ENCODE measurements around the gene PHF2. TPM values are rescaled to one million over a fixed set of nuclear protein-coding genes. Genes with fewer than 3 reads are reported as not detected.

Gene PHF2
- total and polyA plus RNA-seq, 12 donors = 13.9 to 31.3 (median 23.0) TPM

DNA sequence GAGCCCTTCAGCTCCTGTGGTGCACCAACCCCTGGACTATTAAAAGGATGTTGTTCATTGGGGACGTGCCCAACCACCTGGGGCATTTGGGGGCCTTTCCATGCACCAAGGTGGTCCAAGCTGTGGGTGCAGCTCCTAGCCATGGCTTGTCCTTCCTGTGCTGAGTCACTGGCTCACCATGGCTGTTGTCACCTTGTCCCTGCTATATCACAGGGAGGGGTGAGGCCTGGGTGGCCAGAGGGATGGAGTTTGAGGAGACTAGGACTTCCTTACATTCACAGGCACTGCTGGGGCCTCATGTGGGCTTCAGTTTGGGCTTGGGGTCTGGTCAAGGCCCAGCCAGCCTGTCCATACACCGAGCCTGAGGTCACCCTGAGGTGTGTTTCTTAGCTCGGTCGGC is 45.5 kb downstream of the PHF2 start:
- 96 to 99% methylated on average over 4 of the region's 4 CpGs for WGBS, 2 donors
- no peak for ATAC-seq
- H3K4me1 ChIP-seq = peaks cover 3 to 57% (median 28%) of the 10 kb centered on the region in 9 donors

DNA sequence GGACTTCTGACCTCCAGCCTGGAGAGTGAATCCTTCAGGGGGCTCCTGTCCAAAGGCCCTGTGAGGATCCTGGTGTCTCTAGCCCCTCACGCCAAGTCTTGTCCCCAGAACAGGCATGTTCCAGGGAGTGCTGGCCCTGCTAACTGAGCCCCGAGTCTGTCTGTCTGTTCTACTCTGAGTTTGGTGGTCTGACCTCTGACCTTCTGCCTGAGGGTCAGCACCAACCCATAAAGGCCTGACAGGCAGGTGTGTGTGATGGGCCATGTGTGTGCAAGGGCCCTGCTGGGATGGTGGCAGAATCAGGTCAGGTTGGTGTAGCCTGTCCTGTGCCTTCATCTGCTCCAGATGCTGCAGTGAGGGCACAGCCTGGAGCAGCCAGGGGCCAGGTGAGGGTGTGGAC is 46.3 kb downstream of the PHF2 start:
- ATAC-seq = peak in 1 of 8 donors; percentile 9
- Histone ChIP-seq H3K4me1 (peaks cover 0 to 49% (median 22%) of the 10 kb centered on the region in 9 donors), H3K9me3 (peaks cover 0 to 16% (median under 1%) of the 10 kb centered on the region in 11 donors), H3K27me3 (no peaks in the 10 kb centered on the region), H3K27ac (no peak overlapping the region), H3K4me3 (no peak overlapping the region), H3K36me3 (peaks cover 0 to 5% (median 0%) of the 10 kb centered on the region in 9 donors)
- no peak for DNase-seq
- TF ChIP-seq, protein P1, sequence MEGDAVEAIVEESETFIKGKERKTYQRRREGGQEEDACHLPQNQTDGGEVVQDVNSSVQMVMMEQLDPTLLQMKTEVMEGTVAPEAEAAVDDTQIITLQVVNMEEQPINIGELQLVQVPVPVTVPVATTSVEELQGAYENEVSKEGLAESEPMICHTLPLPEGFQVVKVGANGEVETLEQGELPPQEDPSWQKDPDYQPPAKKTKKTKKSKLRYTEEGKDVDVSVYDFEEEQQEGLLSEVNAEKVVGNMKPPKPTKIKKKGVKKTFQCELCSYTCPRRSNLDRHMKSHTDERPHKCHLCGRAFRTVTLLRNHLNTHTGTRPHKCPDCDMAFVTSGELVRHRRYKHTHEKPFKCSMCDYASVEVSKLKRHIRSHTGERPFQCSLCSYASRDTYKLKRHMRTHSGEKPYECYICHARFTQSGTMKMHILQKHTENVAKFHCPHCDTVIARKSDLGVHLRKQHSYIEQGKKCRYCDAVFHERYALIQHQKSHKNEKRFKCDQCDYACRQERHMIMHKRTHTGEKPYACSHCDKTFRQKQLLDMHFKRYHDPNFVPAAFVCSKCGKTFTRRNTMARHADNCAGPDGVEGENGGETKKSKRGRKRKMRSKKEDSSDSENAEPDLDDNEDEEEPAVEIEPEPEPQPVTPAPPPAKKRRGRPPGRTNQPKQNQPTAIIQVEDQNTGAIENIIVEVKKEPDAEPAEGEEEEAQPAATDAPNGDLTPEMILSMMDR (IDR thresholded peaks at IDR 0.05) = no peak
- intact Hi-C loops (cut with DNase I) = no loop called here
- WGBS, 2 donors = 95 to 98% methylated on average over 2 of the region's 2 CpGs

More for the DNA sequence above, 45.5 kb downstream of the PHF2 start:
- Histone ChIP-seq H3K9me3 (peaks cover 0 to 9% (median 0%) of the 10 kb centered on the region in 11 donors), H3K36me3 (peaks cover 0 to 6% (median 0%) of the 10 kb centered on the region in 9 donors), H3K4me3 (no peak overlapping the region), H3K27ac (no peak overlapping the region), H3K27me3 (no peaks in the 10 kb centered on the region)
- no peak for DNase-seq
- intact Hi-C loops (cut with DNase I) = no loop called here
- TF ChIP-seq, protein P1 (IDR thresholded peaks at IDR 0.05) = no peak

DNA sequence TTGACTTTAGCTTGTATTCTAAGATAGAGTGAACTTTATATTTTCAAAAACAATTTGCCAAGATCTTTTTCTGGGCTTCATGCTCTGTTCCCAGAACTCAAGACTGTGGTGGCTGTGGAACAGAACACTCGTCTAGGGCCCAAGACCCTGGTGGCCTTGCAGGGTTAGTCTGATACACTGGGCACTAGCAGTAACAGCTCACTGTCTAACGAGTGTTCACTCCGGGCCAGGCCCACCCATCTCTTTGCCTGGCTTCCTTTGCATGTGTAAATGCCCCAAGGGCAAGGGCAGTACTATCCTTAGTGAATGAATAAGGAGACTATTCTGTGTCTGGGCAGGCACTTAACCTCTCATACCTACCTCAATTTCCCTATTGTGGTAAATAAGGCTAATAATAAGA is 47.4 kb downstream of the PHF2 start:
- whole genome bisulfite sequencing, 2 donors = 83 to 85% methylated on average over 3 of the region's 3 CpGs

DNA sequence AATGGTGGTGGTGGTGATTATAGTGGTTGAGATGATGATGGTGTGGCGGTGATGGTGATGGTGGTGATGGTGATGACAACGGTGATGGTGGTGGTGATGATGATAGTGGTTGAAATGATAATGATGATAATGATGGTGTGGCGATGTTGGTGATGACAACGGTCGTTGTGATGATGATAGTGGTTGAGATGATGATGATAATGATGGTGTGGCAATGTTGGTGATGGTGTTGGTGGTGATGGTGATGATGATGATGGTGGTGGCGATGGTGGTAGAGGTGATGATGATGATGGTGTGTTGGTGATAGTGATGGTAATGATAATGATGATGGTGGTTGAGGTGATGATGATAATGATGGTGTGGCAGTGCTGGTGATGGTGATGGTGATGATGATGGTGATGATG is 48.0 kb downstream of the PHF2 start:
- TF ChIP-seq, protein P1 (IDR thresholded peaks at IDR 0.05) = no peak
- no peak for ATAC-seq
- intact Hi-C loops (cut with DNase I) = no loop called here
- DNase-seq = no peak
- H3K9me3 ChIP-seq = peaks cover 0 to 26% (median 5%) of the 10 kb centered on the region in 11 donors
- peaks cover 0 to under 1% (median 0%) of the 10 kb centered on the region in 9 donors for H3K36me3 ChIP-seq
- 90 to 97% methylated on average over 6 of the region's 6 CpGs for WGBS, 2 donors
- no peaks in the 10 kb centered on the region for H3K27me3 ChIP-seq
- H3K27ac ChIP-seq = no peak overlapping the region
- H3K4me3 ChIP-seq = no peak overlapping the region
- H3K4me1 ChIP-seq = peaks cover 0 to 43% (median 18%) of the 10 kb centered on the region in 9 donors

More for the DNA sequence above, 47.4 kb downstream of the PHF2 start:
- no peaks in the 10 kb centered on the region for H3K36me3 ChIP-seq
- TF ChIP-seq, protein P1 (IDR thresholded peaks at IDR 0.05) = no peak
- peaks cover 0 to 47% (median 22%) of the 10 kb centered on the region in 9 donors for H3K4me1 ChIP-seq
- intact Hi-C loops (cut with DNase I) = no loop called here
- H3K27ac ChIP-seq = no peak overlapping the region
- DNase-seq (no peak), ATAC-seq (no peak)
- H3K27me3 ChIP-seq = no peaks in the 10 kb centered on the region
- H3K9me3 ChIP-seq = peaks cover 0 to 26% (median 5%) of the 10 kb centered on the region in 11 donors
- no peak overlapping the region for H3K4me3 ChIP-seq
